ENCODE data around the gene MFRP. TPM values are rescaled to one million over a fixed set of nuclear protein-coding genes. Genes with fewer than 3 reads are reported as not detected.
A peak's percentile ranks its signal among the peaks of the same experiment; 100 is the strongest.

The MFRP gene
- polyA plus RNA-seq, 1 of the 3 experiments (the other 2 are of a cell fraction), result not detected

- TF ChIP-seq GABPA (IDR thresholded peaks at IDR 0.05; ENCODE audit: low read depth) (no peak), USF2 (IDR thresholded peaks at IDR 0.05; ENCODE audit: borderline replicate concordance, low read depth, low read length) (0 out of 2 replicates have a peak, but pooled peaks have one; percentile 51), RXRA (IDR thresholded peaks at IDR 0.05; ENCODE audit: borderline replicate concordance, low read depth) (no peak), GATA2 (CRISPR knock-in tag; IDR thresholded peaks at IDR 0.05) (no peak), FOXM1 (IDR thresholded peaks at IDR 0.05; ENCODE audit: low read depth) (no peak), USF1 (IDR thresholded peaks at IDR 0.05; ENCODE audit: borderline replicate concordance, low read depth) (peak; percentile 70; the same call in 1 of the 2 replicates), SIN3A (IDR thresholded peaks at IDR 0.05; ENCODE audit: borderline replicate concordance, low read depth, low read length) (peak; percentile 98), RCOR1 (IDR thresholded peaks at IDR 0.05; ENCODE audit: low read length) (0 out of 2 replicates have a peak, but pooled peaks have one; percentile 13), PBX3 (IDR thresholded peaks at IDR 0.05) (peak; percentile 4; the same call in 1 of the 2 replicates), CTCF (IDR thresholded peaks at IDR 0.05) (peak; percentile 83), MEF2A (IDR thresholded peaks at IDR 0.05; ENCODE audit: borderline replicate concordance, low read depth) (no peak), REST (IDR thresholded peaks at IDR 0.05; ENCODE audit: low read depth, low read length) (no peak), RAD21 (IDR thresholded peaks at IDR 0.05; ENCODE audit: low read length) (peak; percentile 70), TEAD4 (IDR thresholded peaks at IDR 0.05; ENCODE audit: borderline replicate concordance, insufficient read depth) (no peak), EZH2phosphoT487 (IDR thresholded peaks at IDR 0.05; ENCODE audit: borderline replicate concordance, low read depth) (no peak), ELF1 (IDR thresholded peaks at IDR 0.05) (no peak), FOXJ3 (CRISPR knock-in tag; IDR thresholded peaks at IDR 0.05) (no peak), SMC3 (IDR thresholded peaks at IDR 0.05; ENCODE audit: low read depth, low read length) (peak; percentile 63), POLR2AphosphoS5 (IDR thresholded peaks at IDR 0.05; ENCODE audit: low read depth, low read length) (no peak), JUND (IDR thresholded peaks at IDR 0.05) (no peak)
These were observed 34.9 kb upstream of the MFRP start, which contains the start of gene USP2 (continued) for GRCh38 chr11:119381181-119381988.
